GM10266 (cell line): ENCODE measurements around the gene CADM1.

Experiments used
- DNase-seq: peaks from one replicate; pipeline ENCODE4 v3.0.0; 2012; ENCODE audit errors: extremely low spot score
- CTCF ChIP-seq: IDR thresholded peaks from 2 replicates; pipeline ENCODE4 v1.5.1; 2012; ENCODE audit warnings: mild to moderate bottlenecking, low read depth; ENCODE audit not compliant: control insufficient read depth, insufficient read depth; ENCODE audit errors: missing control alignments

The CADM1 gene

GRCh38 chr11:115423728-115424459, 80.3 kb downstream of the CADM1 start:
- DNase-seq, result no peak
- no peak for TF ChIP-seq CTCF

GRCh38 chr11:115421992-115422689, 82.1 kb downstream of the CADM1 start:
- no peak for DNase-seq

GRCh38 chr11:115421352-115421991, 82.7 kb downstream of the CADM1 start:
- DNase-seq, result no peak
- no peak for TF ChIP-seq CTCF

More at GRCh38 chr11:115421992-115422689, 82.1 kb downstream of the CADM1 start:
- no peak for TF ChIP-seq CTCF

- no peak for DNase-seq
- TF ChIP-seq CTCF, result no peak
These were observed 83.7 kb downstream of the CADM1 start for GRCh38 chr11:115420505-115420904.

- DNase-seq, result no peak
- TF ChIP-seq CTCF, result no peak
These were observed 85.6 kb downstream of the CADM1 start for GRCh38 chr11:115418626-115419025.

GRCh38 chr11:115418081-115418480, 86.1 kb downstream of the CADM1 start:
- no peak for TF ChIP-seq CTCF

More at GRCh38 chr11:115418081-115418480, 86.1 kb downstream of the CADM1 start:
- no peak for DNase-seq
